LHCN-M2 (cell line): ENCODE results near the gene DRAXIN. TPM values are rescaled to one million over a fixed set of nuclear protein-coding genes. Genes with fewer than 3 reads are reported as not detected.

Experiments
- DNase-seq: peaks from one replicate; pipeline ENCODE4 v3.0.0-alpha.2; 2012; ENCODE audit warnings: low read depth
- total RNA-seq: library from RNA; depleted of rRNA; stranded (reverse); fragments of >200 nt; gene quantifications from 2 replicates; pipeline ENCODE4 v1.2.3, GENCODE V29; 2014

DRAXIN gene
- total RNA-seq, 1 experiment from 2014 or later = under 0.01 TPM

DNA sequence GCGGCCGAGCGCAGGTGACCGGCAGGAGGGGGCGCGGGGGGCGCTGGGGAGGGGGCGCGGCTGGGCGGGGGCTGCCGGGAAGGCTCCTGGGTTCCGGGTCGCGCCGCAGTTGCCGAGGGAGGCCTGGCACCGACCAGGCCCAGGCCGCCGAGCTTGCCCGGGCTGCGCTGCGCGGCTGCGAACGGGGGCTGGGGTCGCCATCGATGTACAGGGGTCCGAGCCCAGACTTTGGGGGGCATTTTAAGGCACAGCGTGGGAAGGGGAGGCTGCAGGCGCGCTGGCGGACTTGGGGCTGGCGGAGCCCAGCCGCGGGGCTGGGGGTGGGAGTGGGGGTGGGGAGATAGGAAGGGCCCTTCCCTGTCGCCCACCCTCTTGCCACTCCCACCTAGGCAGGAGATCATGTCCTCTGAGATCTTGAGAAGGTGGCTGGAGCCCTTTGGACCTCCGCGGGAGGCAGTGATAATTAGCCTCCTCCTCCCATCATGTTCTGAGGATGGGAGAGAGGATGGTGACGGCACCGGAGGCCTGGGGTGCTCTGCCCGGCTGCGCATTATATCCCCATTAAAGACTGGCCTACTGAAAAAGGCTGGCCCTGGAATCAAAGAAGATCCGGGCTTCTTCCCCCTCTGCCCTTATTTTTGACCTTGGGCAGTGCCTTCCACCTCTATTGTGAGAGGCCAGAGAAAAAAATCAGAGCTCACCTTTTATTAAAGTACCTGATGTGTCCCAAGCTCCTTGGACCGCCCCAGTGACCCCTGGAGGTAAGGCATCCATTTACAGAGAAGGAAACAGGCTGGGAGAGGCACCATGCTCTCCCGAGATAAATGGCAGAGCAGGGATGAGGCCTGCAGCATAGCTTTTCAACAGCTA is 36.3 kb upstream of the DRAXIN start:
- peak; percentile 12 for DNase-seq

- DNase-seq = no peak
Observed at GRCh38 chr1:11657654-11658053, 33.9 kb upstream of the DRAXIN start.

DNA sequence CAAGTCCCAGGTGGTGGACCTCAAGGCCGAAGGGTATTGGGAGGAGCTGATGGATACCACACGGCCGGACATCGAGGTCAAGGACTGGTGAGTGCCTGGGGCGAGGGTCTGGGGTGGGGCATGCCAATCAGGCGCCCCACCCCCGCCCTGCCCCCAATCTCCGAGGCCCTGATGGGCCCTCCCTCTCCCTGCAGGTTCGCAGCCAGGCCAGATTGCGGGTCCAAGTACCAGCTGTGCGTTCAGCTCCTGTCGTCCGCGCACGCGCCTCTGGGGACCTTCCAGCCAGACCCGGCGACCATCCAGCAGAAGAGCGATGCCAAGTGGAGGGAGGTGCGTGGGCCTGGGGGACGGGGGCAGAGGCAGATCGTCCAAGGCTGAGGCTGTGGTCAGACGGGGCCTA is 33.0 kb upstream of the DRAXIN start:
- DNase-seq = no peak

GRCh38 chr1:11659748-11660147 is 31.8 kb upstream of the DRAXIN start:
- no peak for DNase-seq

DNA sequence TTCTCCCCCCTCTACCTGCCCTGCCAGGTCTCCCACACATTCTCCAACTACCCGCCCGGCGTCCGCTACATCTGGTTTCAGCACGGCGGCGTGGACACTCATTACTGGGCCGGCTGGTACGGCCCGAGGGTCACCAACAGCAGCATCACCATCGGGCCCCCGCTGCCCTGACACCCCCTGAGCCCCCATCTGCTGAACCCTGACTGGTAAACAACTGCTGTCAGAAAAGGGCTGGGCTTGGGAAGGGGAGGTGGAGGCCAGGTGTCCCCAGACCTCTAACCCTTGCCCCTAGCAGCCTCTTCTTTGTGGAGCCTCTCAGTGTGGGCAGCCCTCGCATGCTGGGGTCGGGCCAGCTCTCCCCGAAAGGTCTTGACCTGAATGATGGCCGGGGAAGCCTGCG is 30.4 kb upstream of the DRAXIN start:
- no peak for DNase-seq

GRCh38 chr1:11664336-11665065 is 27.0 kb upstream of the DRAXIN start:
- DNase-seq = no peak

DNA sequence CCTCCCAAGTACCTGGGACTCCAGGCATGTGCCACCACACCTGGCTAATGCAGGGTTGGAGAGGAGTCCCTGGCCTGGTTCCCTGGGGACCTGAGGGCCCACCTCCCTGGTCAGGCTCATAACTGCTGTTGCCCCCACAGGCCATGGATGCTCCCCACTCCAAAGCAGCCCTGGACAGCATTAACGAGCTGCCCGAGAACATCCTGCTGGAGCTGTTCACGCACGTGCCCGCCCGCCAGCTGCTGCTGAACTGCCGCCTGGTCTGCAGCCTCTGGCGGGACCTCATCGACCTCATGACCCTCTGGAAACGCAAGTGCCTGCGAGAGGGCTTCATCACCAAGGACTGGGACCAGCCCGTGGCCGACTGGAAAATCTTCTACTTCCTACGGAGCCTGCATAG is 23.0 kb upstream of the DRAXIN start:
- DNase-seq = no peak

DNA sequence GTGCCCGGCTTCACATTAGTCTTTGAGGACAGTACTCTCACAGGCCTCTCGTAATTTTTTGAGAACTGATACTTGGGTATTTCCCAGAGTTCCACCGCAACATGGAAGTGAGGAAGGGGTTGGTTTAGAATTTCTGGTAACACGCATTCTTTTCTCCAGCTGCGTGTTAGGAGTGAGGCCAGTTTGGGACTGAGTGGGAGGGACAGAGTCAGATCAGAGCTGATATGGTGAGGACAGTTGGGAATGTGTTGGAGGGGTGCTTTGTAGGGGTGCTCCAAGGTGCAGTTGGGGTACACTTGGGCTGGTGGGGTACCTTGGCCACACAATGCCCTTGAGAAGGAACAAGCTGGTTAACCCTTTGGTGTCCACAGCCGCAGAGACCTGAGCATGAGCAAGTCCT is 20.8 kb upstream of the DRAXIN start:
- no peak for DNase-seq

- DNase-seq = no peak
Observed at GRCh38 chr1:11671205-11671543, 20.3 kb upstream of the DRAXIN start.

DNA sequence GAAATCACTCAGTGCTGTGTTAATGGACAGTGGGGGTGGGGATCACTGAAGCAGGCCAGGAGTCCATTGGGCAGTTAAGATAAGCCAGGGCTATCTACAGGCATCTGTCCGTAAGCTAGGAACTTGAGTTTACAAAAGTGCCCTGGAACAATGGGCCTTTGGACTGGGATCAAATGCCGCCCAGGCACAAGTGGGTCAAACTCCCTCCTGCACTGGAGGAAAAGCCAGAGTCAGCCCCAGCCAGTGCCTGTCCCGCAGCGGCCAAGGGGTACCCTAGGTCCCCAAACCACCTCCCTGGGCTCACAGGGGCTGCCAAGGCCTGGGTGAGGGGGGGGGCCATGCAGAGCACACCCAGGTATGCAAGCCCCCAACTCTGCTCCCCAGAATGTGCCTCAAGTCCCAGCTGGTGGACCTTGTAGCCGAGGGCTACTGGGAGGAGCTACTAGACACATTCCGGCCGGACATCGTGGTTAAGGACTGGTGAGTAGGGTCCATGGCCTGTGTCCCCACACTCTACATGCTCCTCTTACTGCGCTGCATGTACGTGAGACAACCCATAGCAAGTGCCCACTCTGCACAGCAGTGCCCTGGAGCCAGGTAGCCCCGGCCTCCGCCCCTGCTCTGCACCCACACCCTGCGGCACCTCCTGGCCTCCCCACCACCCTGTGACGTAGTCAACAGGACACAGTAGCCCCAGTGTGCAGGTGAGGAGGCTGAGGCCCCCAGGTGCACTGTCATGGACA is 19.8 kb upstream of the DRAXIN start:
- no peak for DNase-seq

GRCh38 chr1:11673089-11673769 is 18.3 kb upstream of the DRAXIN start:
- no peak for DNase-seq

GRCh38 chr1:11674488-11674887 is 17.0 kb upstream of the DRAXIN start:
- no peak for DNase-seq

- DNase-seq = no peak
Observed at GRCh38 chr1:11675325-11675724, 16.2 kb upstream of the DRAXIN start.

GRCh38 chr1:11676386-11677103 is 15.0 kb upstream of the DRAXIN start:
- no peak for DNase-seq

DNA sequence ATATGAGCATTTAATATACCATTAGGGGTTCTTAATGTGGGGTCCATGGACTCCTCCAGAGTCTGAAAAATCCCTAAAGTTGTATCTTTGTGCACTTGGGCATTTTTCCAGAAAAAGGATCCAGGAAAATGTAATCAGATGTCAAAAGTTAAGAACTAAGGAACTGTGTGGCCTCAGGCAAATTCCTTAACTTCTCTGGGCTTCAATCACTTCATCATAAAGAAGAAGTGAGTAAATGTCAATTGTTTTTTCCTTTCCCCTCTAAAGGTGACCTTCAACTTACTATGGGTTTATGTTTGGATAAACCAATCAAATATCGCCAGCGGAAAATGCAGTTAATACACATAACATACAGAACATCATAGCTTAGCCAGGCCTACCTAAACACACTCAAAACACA is 13.1 kb upstream of the DRAXIN start:
- no peak for DNase-seq

GRCh38 chr1:11680270-11681070 is 11.0 kb upstream of the DRAXIN start:
- no peak for DNase-seq

DNA sequence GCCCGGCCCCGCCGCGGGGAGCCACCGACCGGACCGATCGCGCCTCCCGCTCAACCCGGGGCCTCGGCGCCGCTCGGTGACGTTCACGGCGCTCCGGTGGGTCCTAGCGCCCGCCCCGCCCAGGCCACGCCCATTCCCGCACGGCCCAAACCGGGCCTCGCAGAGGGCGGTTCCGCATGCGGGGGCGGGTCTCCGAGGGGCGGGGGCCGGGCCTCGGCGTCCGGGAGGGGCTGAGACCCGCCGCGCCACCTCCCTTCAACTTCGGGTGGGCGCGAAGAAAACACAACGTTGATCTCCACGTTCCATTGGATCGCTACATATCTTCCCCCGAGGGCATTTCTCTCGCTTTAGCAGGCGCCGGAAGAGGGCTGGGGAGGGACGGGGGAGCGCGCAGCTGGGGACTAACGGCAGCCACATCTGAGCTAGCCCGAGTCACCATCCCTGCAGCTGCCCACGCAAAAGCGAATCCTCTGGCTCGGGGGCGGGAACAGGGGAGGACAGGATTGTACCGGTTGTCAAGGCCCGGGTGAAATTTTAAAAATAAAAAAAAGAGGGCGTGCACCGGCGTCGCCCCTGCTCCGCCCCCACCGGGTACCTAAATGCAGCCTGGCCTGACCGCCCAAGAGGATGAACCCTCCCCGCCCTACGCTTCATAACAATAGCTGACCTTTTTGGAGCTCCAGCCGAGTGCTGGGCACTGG is 10.3 kb upstream of the DRAXIN start, which contains the start of gene MAD2L2:
Gene MAD2L2 (minus strand): TSS at position 78 of the 701 bp plus-strand sequence. CDS start 547 bp downstream, outside the sequence.
- peak; percentile 86 for DNase-seq

GRCh38 chr1:11682287-11682771 is 9.2 kb upstream of the DRAXIN start:
- no peak for DNase-seq

DNA sequence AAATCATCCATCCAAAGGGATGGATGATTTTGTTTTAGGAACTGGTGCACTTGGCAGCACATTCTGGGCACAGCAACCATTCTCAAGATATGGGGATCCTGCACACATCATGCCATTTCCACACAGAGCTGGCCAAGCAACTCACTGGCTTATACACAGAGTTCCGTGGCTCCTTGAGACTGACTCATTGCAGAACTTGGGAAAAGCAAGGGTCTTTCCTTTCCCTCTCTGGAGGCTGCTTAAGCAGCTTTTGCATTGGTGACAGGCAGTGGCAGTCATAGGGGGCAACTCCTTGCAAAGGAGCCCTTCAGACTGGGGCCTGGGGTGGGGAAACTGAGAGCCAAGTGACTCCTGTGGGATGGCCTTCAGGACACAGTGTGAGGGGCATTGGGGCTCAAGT is 8.7 kb upstream of the DRAXIN start:
- DNase-seq = no peak
